Caco-2 (cell line): ENCODE results near the gene MTRR. TPM values are rescaled to one million over a fixed set of nuclear protein-coding genes. Genes with fewer than 3 reads are reported as not detected.

Experiments
- BruUV-seq: library from RNA; stranded (reverse); fragments of 400-500 nt; replicated peaks from 2 replicates; lab custom pipeline; 2021; lab: Mats Ljungman, UMichigan
- CTCF ChIA-PET: fragments of 300-600 bp; sonication (Branson Sonifier 250); formaldehyde crosslinking; loops from one replicate; lab custom pipeline; 2022; ENCODE audit warnings: antibody characterized with exemption; lab: Charles Lee
- POLR2A ChIA-PET: fragments of 300-600 bp; sonication (Branson Sonifier 250); formaldehyde crosslinking; loops from one replicate; lab custom pipeline; 2022; ENCODE audit warnings: antibody characterized with exemption; lab: Charles Lee
- DNase-seq, 2 experiments: peaks; one replicate each; pipeline versions ENCODE4 v3.0.0 to v3.0.0-alpha.2; 2020 to 2022
- H3K27me3 ChIP-seq: replicated peaks from 2 replicates; pipeline ENCODE4 v1.6.0; 2011; ENCODE audit warnings: low read length; ENCODE audit not compliant: control insufficient read depth, insufficient read depth
- H3K36me3 ChIP-seq: 2 replicates; pipeline ENCODE4 v1.5.1; 2011; ENCODE audit warnings: low read length; ENCODE audit not compliant: control insufficient read depth, insufficient read depth
- H3K4me1 ChIP-seq: fragments of 250-450 bp; sonication (Bioruptor Pico); 2 replicates; pipeline ENCODE4 v1.5.1; 2020; ENCODE audit warnings: mild to moderate bottlenecking
- H3K4me3 ChIP-seq: 2 replicates; pipeline ENCODE4 v1.5.1; 2011; ENCODE audit warnings: low read depth, mild to moderate bottlenecking, control low read depth, low read length
- H3K9me3 ChIP-seq: fragments of 250-450 bp; sonication (Bioruptor Pico); 2 replicates; pipeline ENCODE4 v1.5.1; 2020; ENCODE audit warnings: mild to moderate bottlenecking, moderate library complexity
- H3K27ac Mint-ChIP-seq: one replicate; pipeline ENCODE4 v1.8.0; 2022; ENCODE audit warnings: mixed read lengths; ENCODE audit not compliant: unreplicated experiment
- H3K27me3 Mint-ChIP-seq: one replicate; pipeline ENCODE4 v1.8.0; 2022; ENCODE audit warnings: mixed read lengths; ENCODE audit not compliant: insufficient read depth, unreplicated experiment
- H3K36me3 Mint-ChIP-seq: one replicate; pipeline ENCODE4 v1.8.0; 2022; ENCODE audit warnings: mild to moderate bottlenecking, mixed read lengths; ENCODE audit not compliant: insufficient read depth, unreplicated experiment
- H3K4me1 Mint-ChIP-seq: one replicate; pipeline ENCODE4 v1.8.0; 2022; ENCODE audit warnings: low read depth, mixed read lengths; ENCODE audit not compliant: unreplicated experiment
- H3K4me3 Mint-ChIP-seq: one replicate; pipeline ENCODE4 v1.8.0; 2022; ENCODE audit warnings: mild to moderate bottlenecking, moderate library complexity, mixed read lengths; ENCODE audit not compliant: unreplicated experiment
- H3K9me3 Mint-ChIP-seq: one replicate; pipeline ENCODE4 v1.8.0; 2022; ENCODE audit warnings: mixed read lengths; ENCODE audit not compliant: unreplicated experiment
- CTCF ChIP-seq, 2 experiments: fragments of 200-600 bp in 1 of 2; IDR thresholded peaks; 1 replicate in 1 of 2; 2 replicates in 1 of 2; pipeline versions ENCODE4 v1.5.1 to v1.8.0; 2011 to 2022; ENCODE audit warnings: antibody characterized with exemption in 1 of 2, control low read depth in 1 of 2, inconsistent platforms in 1 of 2, low read depth in 1 of 2, low read length in 1 of 2, mild to moderate bottlenecking in 1 of 2, moderate library complexity in 1 of 2; ENCODE audit not compliant: insufficient read depth in 1 of 2, severe bottlenecking in 1 of 2, unreplicated experiment in 1 of 2
- intact Hi-C: fragments of 100-400 bp; cut with micrococcal nuclease; formaldehyde crosslinking; loops from one replicate; pipeline ENCODE4 v1.10.0; 2022; ENCODE audit not compliant: unreplicated experiment
- total RNA-seq: library from RNA; stranded (reverse); gene quantifications from 2 replicates; pipeline ENCODE4 v1.2.3, GENCODE V29; 2022

The MTRR gene
- total RNA-seq, 1 experiment from 2014 or later: 57.6 TPM

DNA sequence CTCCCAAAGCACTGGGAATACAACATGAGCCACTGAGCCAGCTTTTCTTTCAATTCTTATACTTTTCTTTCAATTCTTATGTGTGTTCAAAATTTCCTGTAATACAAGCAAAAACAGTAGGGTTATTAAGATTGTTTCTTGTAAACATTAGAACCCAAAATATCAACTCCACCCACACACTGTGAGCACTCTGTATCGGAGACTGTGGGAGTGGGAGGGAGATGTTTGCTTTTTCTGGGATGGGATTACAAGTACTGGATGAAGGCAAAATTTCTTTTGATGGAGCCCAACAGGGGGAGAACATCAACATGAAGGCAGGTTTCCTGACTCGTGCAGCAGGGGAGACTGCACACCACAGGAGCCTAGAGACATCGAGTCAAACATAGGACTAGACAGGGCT is 13.3 kb upstream of the MTRR start:
- ChIA-PET POLR2A (no interaction called here), CTCF (no interaction called here)

GRCh38 chr5:7856855-7857254 is 12.1 kb upstream of the MTRR start:
- peak in 1 of 2 experiments; percentile 54 for DNase-seq
- no TSS peak for BruUV-seq
- H3K27ac Mint-ChIP-seq: no peak overlapping the region
- H3K4me1 Mint-ChIP-seq: peaks cover 5% of the 10 kb centered on the region
- intact Hi-C loops: loop anchor here (10.0 kb wide), 1 partner anchor 92 kb away; no protein-coding TSS in a partner anchor
- H3K36me3 Mint-ChIP-seq: peaks cover 7% of the 10 kb centered on the region
- Histone ChIP-seq H3K4me3 (no peak overlapping the region), H3K27me3 (no peaks in the 10 kb centered on the region), H3K4me1 (no peaks in the 10 kb centered on the region), H3K9me3 (no peaks in the 10 kb centered on the region), H3K36me3 (no peaks in the 10 kb centered on the region)
- CTCF ChIA-PET: no interaction called here
- no peaks in the 10 kb centered on the region for H3K27me3 Mint-ChIP-seq
- TF ChIP-seq CTCF (IDR thresholded peaks at IDR 0.05; ENCODE audit: insufficient read depth in 1 of 2, low read depth in 1 of 2, low read length in 1 of 2, severe bottlenecking in 1 of 2, unreplicated experiment in 1 of 2): peak; percentile 45 to 51
- no peaks in the 10 kb centered on the region for H3K9me3 Mint-ChIP-seq
- H3K4me3 Mint-ChIP-seq: no peak overlapping the region
- POLR2A ChIA-PET: no interaction called here

More for the DNA sequence above, 13.3 kb upstream of the MTRR start:
- H3K27me3 Mint-ChIP-seq: no peaks in the 10 kb centered on the region
- no peak overlapping the region for H3K4me3 ChIP-seq
- H3K4me1 ChIP-seq: no peaks in the 10 kb centered on the region
- no peaks in the 10 kb centered on the region for H3K9me3 Mint-ChIP-seq
- DNase-seq: no peak
- peaks cover 5% of the 10 kb centered on the region; the same call in 1 of the 2 replicates for H3K9me3 ChIP-seq
- BruUV-seq: no TSS peak
- H3K36me3 ChIP-seq: no peaks in the 10 kb centered on the region
- no peaks in the 10 kb centered on the region for H3K27me3 ChIP-seq
- H3K27ac Mint-ChIP-seq: no peak overlapping the region
- TF ChIP-seq CTCF (IDR thresholded peaks at IDR 0.05; ENCODE audit: insufficient read depth in 1 of 2, low read depth in 1 of 2, low read length in 1 of 2, severe bottlenecking in 1 of 2, unreplicated experiment in 1 of 2): no peak
- peaks cover 5% of the 10 kb centered on the region for H3K4me1 Mint-ChIP-seq
- intact Hi-C loops: loop anchor here (10.0 kb wide), 1 partner anchor 91 kb away; no protein-coding TSS in a partner anchor
- peaks cover 13% of the 10 kb centered on the region for H3K36me3 Mint-ChIP-seq
- no peak overlapping the region for H3K4me3 Mint-ChIP-seq

DNA sequence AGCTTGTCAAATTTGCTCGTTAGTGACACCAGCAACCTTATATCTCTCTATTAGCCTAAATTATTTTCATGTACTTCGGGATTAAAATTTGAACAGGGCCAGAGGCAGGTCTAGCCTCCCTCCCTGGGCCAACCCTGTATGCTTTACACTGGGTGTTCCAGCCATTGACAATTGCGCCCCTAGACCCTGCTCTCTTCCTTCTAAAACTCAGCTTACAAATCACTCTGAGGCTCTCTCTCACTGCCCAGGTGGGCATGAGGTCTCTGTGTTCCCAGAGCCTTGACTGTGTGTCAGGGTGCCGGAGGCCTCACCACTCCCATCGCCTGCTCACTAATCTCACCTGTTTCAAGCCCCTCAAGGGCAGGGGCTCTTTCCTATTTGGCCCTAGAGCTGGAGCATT is 11.6 kb upstream of the MTRR start:
- no TSS peak for BruUV-seq
- intact Hi-C loops: loop anchor here (10.0 kb wide), 1 partner anchor 93 kb away; no protein-coding TSS in a partner anchor
- CTCF ChIA-PET: no interaction called here
- no peak overlapping the region for H3K27ac Mint-ChIP-seq
- H3K27me3 Mint-ChIP-seq: no peaks in the 10 kb centered on the region
- H3K4me1 Mint-ChIP-seq: peaks cover 5% of the 10 kb centered on the region
- H3K4me1 ChIP-seq: no peaks in the 10 kb centered on the region
- POLR2A ChIA-PET: no interaction called here
- no peaks in the 10 kb centered on the region for H3K9me3 ChIP-seq
- H3K36me3 ChIP-seq: no peaks in the 10 kb centered on the region
- no peaks in the 10 kb centered on the region for H3K9me3 Mint-ChIP-seq
- no peak for TF ChIP-seq CTCF (IDR thresholded peaks at IDR 0.05; ENCODE audit: insufficient read depth in 1 of 2, low read depth in 1 of 2, low read length in 1 of 2, severe bottlenecking in 1 of 2, unreplicated experiment in 1 of 2)
- no peaks in the 10 kb centered on the region for H3K27me3 ChIP-seq
- no peak for DNase-seq
- peaks cover 7% of the 10 kb centered on the region for H3K36me3 Mint-ChIP-seq
- no peak overlapping the region for H3K4me3 ChIP-seq
- no peak overlapping the region for H3K4me3 Mint-ChIP-seq
